ENCODE measurements around the gene CFAP58. TPM values are rescaled to one million over a fixed set of nuclear protein-coding genes. Genes with fewer than 3 reads are reported as not detected.

Gene CFAP58
- total RNA-seq, 1 experiment from 2014 or later: 0.26 TPM

DNA sequence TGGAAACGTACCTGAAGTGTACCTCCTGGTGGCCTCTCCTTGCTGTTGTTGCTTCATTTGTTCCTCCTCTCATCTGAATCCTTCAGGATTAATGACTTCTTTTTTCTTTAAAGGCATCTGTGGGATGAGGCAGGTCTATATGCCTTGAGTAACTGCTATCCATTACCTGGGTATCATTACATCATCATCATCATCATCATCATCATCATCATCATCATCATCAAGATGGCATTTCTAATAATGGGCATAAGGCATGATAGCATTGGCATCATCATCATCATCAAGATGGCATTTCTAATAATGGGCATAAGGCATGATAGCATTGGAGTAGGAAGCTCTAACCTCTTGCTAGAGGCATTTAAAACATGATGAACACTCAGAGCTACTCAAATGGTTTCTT is 59.9 kb downstream of the CFAP58 start:
- Histone ChIP-seq H3K4me3 (ENCODE audit: low read length) (no peak overlapping the region), H3K4me1 (ENCODE audit: low read length) (no peaks in the 10 kb centered on the region), H3K27me3 (ENCODE audit: low read length) (no peaks in the 10 kb centered on the region), H3K9ac (ENCODE audit: low read length) (no peak overlapping the region), H3K4me2 (ENCODE audit: low read depth, low read length, poor library complexity, severe bottlenecking) (no peak overlapping the region), H2AFZ (ENCODE audit: low read length) (no peak overlapping the region), H3K9me3 (ENCODE audit: low read length) (no peaks in the 10 kb centered on the region), H3K9me2 (replicated peaks; ENCODE audit: insufficient read depth, low read length) (no peaks in the 10 kb centered on the region), H4K20me1 (ENCODE audit: insufficient read depth, low read depth, low read length) (no peaks in the 10 kb centered on the region), H3K79me2 (ENCODE audit: low read length) (no peaks in the 10 kb centered on the region), H3K27ac (ENCODE audit: low read length) (no peak overlapping the region), H3K36me3 (ENCODE audit: insufficient read depth, low read length) (no peaks in the 10 kb centered on the region)
- no peak for DNase-seq

DNA sequence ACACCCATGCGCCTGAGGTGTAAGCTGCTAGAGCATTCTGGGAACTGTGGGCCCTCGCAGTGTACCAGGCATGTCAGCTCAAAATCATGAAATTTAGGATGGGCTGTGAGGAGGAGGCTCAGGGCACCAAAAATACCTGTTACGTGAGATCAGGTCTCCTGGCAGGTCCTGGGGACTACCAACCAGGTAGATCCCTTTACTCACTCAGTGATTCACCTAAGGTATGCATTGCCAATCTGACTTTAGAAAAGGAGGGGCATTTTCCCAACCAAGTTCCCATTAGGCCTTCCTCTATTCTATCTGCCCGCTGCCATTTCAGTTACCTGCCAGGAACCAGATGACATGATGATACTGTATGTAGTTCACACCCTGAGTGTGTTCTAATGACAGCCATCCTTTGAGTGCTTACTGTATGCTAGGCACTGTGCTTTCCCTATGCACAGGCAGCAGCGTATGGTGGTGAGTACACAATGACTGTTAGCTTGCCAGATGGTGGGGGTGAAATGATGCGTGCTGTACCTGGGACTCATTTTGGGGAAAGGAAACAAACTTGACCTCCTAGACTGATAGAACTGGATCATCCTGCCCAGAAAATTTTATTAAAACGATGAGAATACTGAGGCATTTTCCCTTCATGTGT is 62.0 kb downstream of the CFAP58 start:
- Histone ChIP-seq H2AFZ (ENCODE audit: low read length) (no peak overlapping the region), H3K9ac (ENCODE audit: low read length) (no peak overlapping the region), H3K4me2 (ENCODE audit: low read depth, low read length, poor library complexity, severe bottlenecking) (no peak overlapping the region), H3K36me3 (ENCODE audit: insufficient read depth, low read length) (no peaks in the 10 kb centered on the region), H4K20me1 (ENCODE audit: insufficient read depth, low read depth, low read length) (no peaks in the 10 kb centered on the region), H3K27ac (ENCODE audit: low read length) (no peak overlapping the region), H3K9me3 (ENCODE audit: low read length) (no peaks in the 10 kb centered on the region), H3K27me3 (ENCODE audit: low read length) (no peaks in the 10 kb centered on the region), H3K4me1 (ENCODE audit: low read length) (no peaks in the 10 kb centered on the region), H3K79me2 (ENCODE audit: low read length) (no peaks in the 10 kb centered on the region), H3K9me2 (replicated peaks; ENCODE audit: insufficient read depth, low read length) (no peaks in the 10 kb centered on the region), H3K4me3 (ENCODE audit: low read length) (no peak overlapping the region)
- no peak for DNase-seq

DNA sequence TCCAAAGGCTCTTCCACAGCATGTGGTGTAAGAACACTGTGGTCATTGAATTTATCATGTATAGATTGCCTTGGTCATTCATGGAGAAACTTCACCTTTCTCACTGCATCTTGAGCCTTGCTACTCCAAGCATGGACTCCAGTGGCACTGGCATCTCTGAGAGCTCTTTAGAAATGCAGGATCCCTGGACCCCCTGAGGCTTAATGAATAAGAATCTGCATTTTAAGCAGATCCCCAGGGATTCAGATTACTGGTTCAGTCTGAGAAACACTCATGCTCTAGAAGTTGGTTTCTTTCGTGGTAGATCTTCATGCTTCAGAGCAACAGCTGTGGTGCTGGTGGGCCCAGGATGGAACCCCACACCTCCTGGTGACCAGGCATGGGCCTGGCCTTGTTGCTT is 63.2 kb downstream of the CFAP58 start:
- H2AFZ ChIP-seq (ENCODE audit: low read length): no peak overlapping the region
- H3K79me2 ChIP-seq (ENCODE audit: low read length): no peaks in the 10 kb centered on the region
- DNase-seq: no peak
- no peak overlapping the region for H3K9ac ChIP-seq (ENCODE audit: low read length)
- H4K20me1 ChIP-seq (ENCODE audit: insufficient read depth, low read depth, low read length): no peaks in the 10 kb centered on the region
- H3K4me1 ChIP-seq (ENCODE audit: low read length): no peaks in the 10 kb centered on the region
- H3K36me3 ChIP-seq (ENCODE audit: insufficient read depth, low read length): no peaks in the 10 kb centered on the region
- no peaks in the 10 kb centered on the region for H3K9me2 ChIP-seq (replicated peaks; ENCODE audit: insufficient read depth, low read length)
- H3K27me3 ChIP-seq (ENCODE audit: low read length): no peaks in the 10 kb centered on the region
- H3K9me3 ChIP-seq (ENCODE audit: low read length): no peaks in the 10 kb centered on the region
- H3K4me3 ChIP-seq (ENCODE audit: low read length): no peak overlapping the region
- H3K27ac ChIP-seq (ENCODE audit: low read length): no peak overlapping the region
- H3K4me2 ChIP-seq (ENCODE audit: low read depth, low read length, poor library complexity, severe bottlenecking): no peak overlapping the region

DNA sequence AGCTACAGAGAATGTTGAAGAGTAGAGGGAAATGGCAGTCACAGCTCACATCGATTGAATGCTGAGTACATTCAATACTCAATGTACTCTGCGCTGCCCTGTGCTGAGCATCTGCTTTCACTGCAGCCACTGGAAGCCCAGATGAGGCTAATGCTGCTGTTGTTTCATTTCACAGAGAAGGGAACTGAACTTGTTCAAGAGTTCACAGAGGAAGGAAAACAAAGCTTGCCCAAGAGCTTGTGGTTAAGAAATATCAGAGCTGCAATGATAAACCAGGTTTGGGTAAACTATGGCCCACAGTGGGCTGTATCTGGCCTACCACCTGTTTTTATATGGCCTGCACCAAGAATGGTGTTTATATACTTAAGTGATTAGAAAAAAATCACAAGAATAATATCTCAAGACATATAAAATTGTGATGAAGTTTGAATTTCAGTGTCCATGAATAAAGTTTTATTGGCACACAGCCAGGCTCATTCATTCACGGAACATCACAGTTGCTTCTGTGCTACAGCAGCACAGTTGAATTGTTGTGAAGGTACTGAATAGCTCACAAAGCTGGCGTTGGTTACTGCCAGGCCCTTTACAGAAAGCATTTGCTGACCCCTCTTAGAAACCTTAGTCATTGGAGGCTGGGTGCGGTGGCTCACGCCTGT is 64.1 kb downstream of the CFAP58 start:
- H4K20me1 ChIP-seq (ENCODE audit: insufficient read depth, low read depth, low read length): no peaks in the 10 kb centered on the region
- DNase-seq: no peak
- no peaks in the 10 kb centered on the region for H3K36me3 ChIP-seq (ENCODE audit: insufficient read depth, low read length)
- no peak overlapping the region for H3K27ac ChIP-seq (ENCODE audit: low read length)
- no peak overlapping the region for H3K4me3 ChIP-seq (ENCODE audit: low read length)
- no peak overlapping the region for H3K4me2 ChIP-seq (ENCODE audit: low read depth, low read length, poor library complexity, severe bottlenecking)
- H3K27me3 ChIP-seq (ENCODE audit: low read length): no peaks in the 10 kb centered on the region
- no peaks in the 10 kb centered on the region for H3K79me2 ChIP-seq (ENCODE audit: low read length)
- no peak overlapping the region for H2AFZ ChIP-seq (ENCODE audit: low read length)
- H3K9ac ChIP-seq (ENCODE audit: low read length): no peak overlapping the region
- H3K9me2 ChIP-seq (replicated peaks; ENCODE audit: insufficient read depth, low read length): no peaks in the 10 kb centered on the region
- H3K4me1 ChIP-seq (ENCODE audit: low read length): no peaks in the 10 kb centered on the region
- H3K9me3 ChIP-seq (ENCODE audit: low read length): no peaks in the 10 kb centered on the region

DNA sequence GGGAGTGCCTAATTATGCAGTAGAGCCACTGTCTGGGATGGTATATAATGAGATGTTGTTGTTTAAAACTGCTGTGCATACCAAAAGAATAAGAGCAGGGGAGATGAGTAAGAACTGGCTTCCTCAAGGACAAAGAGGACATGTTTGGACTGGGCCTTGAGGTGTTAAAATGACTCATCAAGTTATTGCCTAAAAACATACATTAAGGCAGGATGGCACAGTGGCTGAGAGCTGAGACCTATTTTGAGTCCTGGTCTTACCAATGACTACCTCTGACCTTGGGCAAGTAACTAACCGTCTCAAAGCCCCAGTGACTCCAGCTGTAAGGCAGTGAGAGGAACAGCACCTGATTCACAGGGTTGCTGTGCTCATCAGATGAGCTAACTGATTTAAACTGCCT is 71.1 kb downstream of the CFAP58 start:
- Histone ChIP-seq H3K9me3 (ENCODE audit: low read length) (no peaks in the 10 kb centered on the region), H4K20me1 (ENCODE audit: insufficient read depth, low read depth, low read length) (no peaks in the 10 kb centered on the region), H3K27ac (ENCODE audit: low read length) (no peak overlapping the region), H3K4me2 (ENCODE audit: low read depth, low read length, poor library complexity, severe bottlenecking) (no peak overlapping the region), H3K9me2 (replicated peaks; ENCODE audit: insufficient read depth, low read length) (no peaks in the 10 kb centered on the region), H3K9ac (ENCODE audit: low read length) (no peak overlapping the region), H3K4me1 (ENCODE audit: low read length) (no peaks in the 10 kb centered on the region), H3K79me2 (ENCODE audit: low read length) (no peaks in the 10 kb centered on the region), H3K4me3 (ENCODE audit: low read length) (no peak overlapping the region), H3K36me3 (ENCODE audit: insufficient read depth, low read length) (no peaks in the 10 kb centered on the region), H2AFZ (ENCODE audit: low read length) (no peak overlapping the region), H3K27me3 (ENCODE audit: low read length) (no peaks in the 10 kb centered on the region)
- DNase-seq: no peak

DNA sequence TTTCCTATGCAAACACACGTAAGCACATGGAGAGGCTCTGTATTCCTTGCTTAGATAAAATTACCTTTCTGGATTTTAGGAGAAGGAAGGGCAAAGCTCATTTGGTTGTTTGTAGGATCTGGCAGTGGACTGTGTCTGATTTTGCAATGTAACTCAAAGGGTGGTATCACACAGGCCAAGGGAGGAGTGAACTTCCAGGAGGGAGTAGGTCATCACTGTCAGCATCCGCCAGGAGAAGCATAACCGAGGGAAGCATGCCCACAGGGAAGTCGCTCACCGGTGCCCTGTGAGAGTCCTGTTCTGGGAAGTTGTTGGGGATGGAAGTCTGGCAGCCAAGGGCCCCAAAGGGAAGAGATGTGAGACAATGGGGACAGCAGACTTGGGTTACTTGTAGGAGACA is 74.4 kb downstream of the CFAP58 start:
- H3K27me3 ChIP-seq (ENCODE audit: low read length): no peaks in the 10 kb centered on the region
- no peak overlapping the region for H3K4me3 ChIP-seq (ENCODE audit: low read length)
- no peaks in the 10 kb centered on the region for H3K9me2 ChIP-seq (replicated peaks; ENCODE audit: insufficient read depth, low read length)
- no peak overlapping the region for H3K4me2 ChIP-seq (ENCODE audit: low read depth, low read length, poor library complexity, severe bottlenecking)
- H3K79me2 ChIP-seq (ENCODE audit: low read length): no peaks in the 10 kb centered on the region
- no peaks in the 10 kb centered on the region for H3K4me1 ChIP-seq (ENCODE audit: low read length)
- no peak overlapping the region for H3K27ac ChIP-seq (ENCODE audit: low read length)
- no peaks in the 10 kb centered on the region for H3K9me3 ChIP-seq (ENCODE audit: low read length)
- no peak overlapping the region for H3K9ac ChIP-seq (ENCODE audit: low read length)
- no peak overlapping the region for H2AFZ ChIP-seq (ENCODE audit: low read length)
- no peaks in the 10 kb centered on the region for H4K20me1 ChIP-seq (ENCODE audit: insufficient read depth, low read depth, low read length)
- H3K36me3 ChIP-seq (ENCODE audit: insufficient read depth, low read length): no peaks in the 10 kb centered on the region
- no peak for DNase-seq

DNA sequence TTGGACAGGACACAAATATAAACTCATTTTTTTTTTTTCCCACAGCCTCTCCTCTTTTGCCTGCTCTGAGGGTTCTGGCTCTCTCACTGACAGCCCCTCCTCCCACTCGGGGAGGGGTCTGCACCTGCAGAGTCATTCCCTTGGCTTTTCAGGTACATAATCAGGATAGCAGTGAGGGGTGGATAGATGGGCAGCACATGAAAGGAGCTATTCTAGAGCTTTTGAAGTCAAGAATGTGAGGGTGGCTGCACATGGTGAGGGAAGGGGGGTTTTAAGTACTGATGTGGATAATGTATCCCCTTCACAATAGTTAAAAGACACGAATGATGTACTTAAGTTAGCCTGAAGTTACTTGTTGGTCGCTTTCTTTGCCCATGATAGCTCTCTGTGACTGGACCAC is 76.2 kb downstream of the CFAP58 start:
- H3K9ac ChIP-seq (ENCODE audit: low read length): no peak overlapping the region
- DNase-seq: no peak
- H3K4me2 ChIP-seq (ENCODE audit: low read depth, low read length, poor library complexity, severe bottlenecking): no peak overlapping the region
- H3K9me3 ChIP-seq (ENCODE audit: low read length): no peaks in the 10 kb centered on the region
- H3K79me2 ChIP-seq (ENCODE audit: low read length): no peaks in the 10 kb centered on the region
- H3K36me3 ChIP-seq (ENCODE audit: insufficient read depth, low read length): no peaks in the 10 kb centered on the region
- no peaks in the 10 kb centered on the region for H3K27me3 ChIP-seq (ENCODE audit: low read length)
- H4K20me1 ChIP-seq (ENCODE audit: insufficient read depth, low read depth, low read length): no peaks in the 10 kb centered on the region
- no peak overlapping the region for H2AFZ ChIP-seq (ENCODE audit: low read length)
- H3K27ac ChIP-seq (ENCODE audit: low read length): no peak overlapping the region
- no peak overlapping the region for H3K4me3 ChIP-seq (ENCODE audit: low read length)
- H3K4me1 ChIP-seq (ENCODE audit: low read length): no peaks in the 10 kb centered on the region
- H3K9me2 ChIP-seq (replicated peaks; ENCODE audit: insufficient read depth, low read length): no peaks in the 10 kb centered on the region

DNA sequence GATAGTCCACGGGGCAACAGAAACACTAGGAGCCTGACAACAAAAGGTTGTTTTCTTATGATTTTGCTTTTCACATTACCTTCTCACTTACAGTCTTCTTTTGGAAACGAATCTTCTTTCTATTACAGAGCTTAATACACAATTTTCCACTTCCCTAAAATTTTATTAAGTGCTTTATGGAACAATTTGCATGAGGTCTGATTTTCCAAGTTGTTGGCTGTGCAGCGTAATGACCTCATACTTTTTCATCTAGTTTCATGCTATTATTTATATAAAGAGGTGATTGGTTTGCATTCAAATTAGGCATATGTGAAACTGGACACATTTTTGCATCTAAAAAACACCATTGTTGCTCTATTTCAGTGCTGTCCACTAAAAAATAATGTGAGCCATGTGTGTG is 76.7 kb downstream of the CFAP58 start:
- no peak overlapping the region for H2AFZ ChIP-seq (ENCODE audit: low read length)
- no peaks in the 10 kb centered on the region for H3K9me3 ChIP-seq (ENCODE audit: low read length)
- H3K27me3 ChIP-seq (ENCODE audit: low read length): no peaks in the 10 kb centered on the region
- H3K4me1 ChIP-seq (ENCODE audit: low read length): no peaks in the 10 kb centered on the region
- no peak overlapping the region for H3K27ac ChIP-seq (ENCODE audit: low read length)
- H3K9me2 ChIP-seq (replicated peaks; ENCODE audit: insufficient read depth, low read length): no peaks in the 10 kb centered on the region
- H3K4me3 ChIP-seq (ENCODE audit: low read length): no peak overlapping the region
- no peak overlapping the region for H3K4me2 ChIP-seq (ENCODE audit: low read depth, low read length, poor library complexity, severe bottlenecking)
- no peaks in the 10 kb centered on the region for H3K36me3 ChIP-seq (ENCODE audit: insufficient read depth, low read length)
- no peak overlapping the region for H3K9ac ChIP-seq (ENCODE audit: low read length)
- no peaks in the 10 kb centered on the region for H3K79me2 ChIP-seq (ENCODE audit: low read length)
- DNase-seq: no peak
- no peaks in the 10 kb centered on the region for H4K20me1 ChIP-seq (ENCODE audit: insufficient read depth, low read depth, low read length)
